ENCODE results near the gene VGLL4. TPM values are rescaled to one million over a fixed set of nuclear protein-coding genes. Genes with fewer than 3 reads are reported as not detected.

VGLL4 gene
- total RNA-seq, 1 experiment from 2014 or later = 43.0 TPM

GRCh38 chr3:11660242-11660641, 16.5 kb upstream of the VGLL4 start:
- POLR2A ChIA-PET = no interaction called here
- DNase-seq (ENCODE audit: low spot score) (no peak), ATAC-seq (no peak)
- no peaks in the 10 kb centered on the region for H3K36me3 Mint-ChIP-seq
- no peaks in the 10 kb centered on the region for H3K27me3 Mint-ChIP-seq (ENCODE audit: low read depth)
- peaks cover 16% of the 10 kb centered on the region for H3K4me1 Mint-ChIP-seq
- CTCF ChIA-PET = interaction anchor here (0.6 to 3.5 kb wide), 2 partner anchors 110 to 605 kb away, joined by 3 to 11 read pairs; no protein-coding TSS in a partner anchor
- TF ChIP-seq FOXJ3 (CRISPR knock-in tag; IDR thresholded peaks at IDR 0.05; ENCODE audit: borderline replicate concordance) (no peak), JUN (CRISPR knock-in tag; IDR thresholded peaks at IDR 0.05) (no peak), SP1 (CRISPR knock-in tag; conservative IDR thresholded peaks at IDR 0.05) (no peak), IRF2 (CRISPR knock-in tag; IDR thresholded peaks at IDR 0.05; ENCODE audit: borderline replicate concordance, low read depth) (no peak), GRHL2 (CRISPR knock-in tag; IDR thresholded peaks at IDR 0.05; ENCODE audit: insufficient replicate concordance, severe bottlenecking) (no peak), ZNF532 (CRISPR knock-in tag; IDR thresholded peaks at IDR 0.05; ENCODE audit: borderline replicate concordance) (no peak), STAT6 (CRISPR knock-in tag; conservative IDR thresholded peaks at IDR 0.05; ENCODE audit: low read depth) (no peak), ATF3 (CRISPR knock-in tag; conservative IDR thresholded peaks at IDR 0.05) (no peak), ZNF512 (CRISPR knock-in tag; IDR thresholded peaks at IDR 0.05; ENCODE audit: borderline replicate concordance) (no peak), OVOL2 (CRISPR knock-in tag; IDR thresholded peaks at IDR 0.05; ENCODE audit: borderline replicate concordance) (no peak), ZNF396 (CRISPR knock-in tag; IDR thresholded peaks at IDR 0.05; ENCODE audit: borderline replicate concordance) (no peak), NR2C2 (CRISPR knock-in tag; IDR thresholded peaks at IDR 0.05) (no peak)
- H3K27ac Mint-ChIP-seq = peak overlapping the region; percentile 21; the same call in 1 of the 2 replicates
- H3K4me3 Mint-ChIP-seq = no peak overlapping the region
- H3K9me3 Mint-ChIP-seq = peaks cover 8% of the 10 kb centered on the region

GRCh38 chr3:11658180-11658579, 14.5 kb upstream of the VGLL4 start:
- ChIA-PET POLR2A (no interaction called here), CTCF (no interaction called here)
- DNase-seq (ENCODE audit: low spot score) = no peak
- TF ChIP-seq ZNF219 (CRISPR knock-in tag; IDR thresholded peaks at IDR 0.05; ENCODE audit: borderline replicate concordance) = no peak
- Mint-ChIP-seq H3K27ac (no peak overlapping the region), H3K36me3 (no peaks in the 10 kb centered on the region), H3K4me1 (peaks cover 34% of the 10 kb centered on the region), H3K4me3 (no peak overlapping the region), H3K27me3 (ENCODE audit: low read depth) (no peaks in the 10 kb centered on the region), H3K9me3 (peaks cover 7% of the 10 kb centered on the region)
- no peak for ATAC-seq

Data from WTC11 (cell line).